GM19372 (cell line): Measurements from ENCODE around the gene RASSF8.

Source experiments
- ATAC-seq: cut with Tn5 transposase; IDR thresholded peaks from one replicate; pipeline ENCODE4 v1.9.1; 2021; ENCODE audit warnings: mild to moderate bottlenecking, low read depth, moderate library complexity; ENCODE audit not compliant: unreplicated experiment

The RASSF8 gene

DNA sequence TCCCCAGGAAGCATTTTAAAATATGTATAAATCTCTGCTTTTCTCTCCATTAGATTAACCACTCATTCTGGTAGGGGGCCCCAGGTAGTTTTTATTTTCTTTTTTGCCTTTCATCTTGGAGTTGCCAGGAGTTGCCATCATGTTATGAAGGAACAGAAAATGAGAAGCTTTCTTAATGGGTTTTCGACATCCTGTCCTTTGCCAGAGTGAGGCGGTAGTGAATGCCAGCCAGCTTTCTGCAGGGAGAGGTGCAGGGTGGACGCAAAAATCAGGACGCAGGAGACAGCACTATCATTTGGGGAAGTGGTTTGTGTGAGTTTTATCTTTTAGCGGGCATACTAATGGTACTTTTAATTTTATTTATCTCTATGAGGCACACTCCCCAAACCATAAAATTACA is 1.7 kb downstream of the RASSF8 start:
- no peak for ATAC-seq

- ATAC-seq, result no peak
Observed at GRCh38 chr12:25960961-25961360, 2.5 kb downstream of the RASSF8 start.

DNA sequence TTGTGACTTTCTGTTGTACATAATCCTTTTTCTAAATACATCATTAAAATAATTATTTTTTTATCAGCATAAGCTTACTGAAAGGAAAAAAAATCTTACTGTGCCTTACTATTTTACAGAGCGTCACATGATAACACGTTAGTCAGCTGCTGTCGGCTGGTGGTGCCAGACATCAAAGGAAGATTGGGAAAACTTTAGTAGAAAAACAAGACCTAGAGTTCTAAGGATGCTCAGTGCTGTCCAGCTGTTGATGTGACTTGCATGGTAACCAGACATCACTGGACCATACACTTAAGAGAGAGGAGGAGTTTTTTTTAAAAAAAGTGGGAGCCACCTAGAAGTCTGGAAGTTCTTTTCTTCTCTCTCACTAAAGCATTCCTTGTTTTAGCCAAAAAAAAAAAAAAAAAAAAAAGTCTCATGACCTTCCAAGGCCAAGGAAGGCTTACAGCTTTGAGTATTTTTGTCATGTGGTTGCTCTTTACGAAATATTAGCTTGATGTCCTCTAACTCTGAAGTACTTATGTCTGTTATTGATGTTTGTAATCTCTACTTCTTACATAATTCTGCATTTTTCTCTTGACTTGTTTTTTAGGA is 4.5 kb downstream of the RASSF8 start:
- no peak for ATAC-seq

- ATAC-seq, result no peak
Observed at GRCh38 chr12:25965682-25966081, 7.2 kb downstream of the RASSF8 start.

DNA sequence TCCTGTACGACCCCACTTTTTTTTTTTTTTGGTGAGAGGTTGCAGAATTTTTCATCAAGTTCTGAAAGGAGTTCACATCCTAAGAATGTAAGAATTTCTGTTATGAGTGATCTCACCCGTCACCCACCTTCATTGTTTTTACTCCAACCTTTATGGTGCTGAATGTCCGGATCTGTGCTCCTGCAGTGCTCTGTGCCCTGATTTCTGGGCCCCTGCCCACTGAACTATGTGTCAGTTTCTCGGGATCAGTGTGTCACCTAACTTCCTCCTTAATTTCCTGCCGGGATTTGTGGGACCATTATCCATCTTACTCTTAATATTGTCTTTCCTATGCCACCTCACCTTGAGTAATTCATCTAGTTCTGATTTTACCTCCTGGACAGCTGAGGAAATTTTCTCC is 11.6 kb downstream of the RASSF8 start:
- no peak for ATAC-seq

DNA sequence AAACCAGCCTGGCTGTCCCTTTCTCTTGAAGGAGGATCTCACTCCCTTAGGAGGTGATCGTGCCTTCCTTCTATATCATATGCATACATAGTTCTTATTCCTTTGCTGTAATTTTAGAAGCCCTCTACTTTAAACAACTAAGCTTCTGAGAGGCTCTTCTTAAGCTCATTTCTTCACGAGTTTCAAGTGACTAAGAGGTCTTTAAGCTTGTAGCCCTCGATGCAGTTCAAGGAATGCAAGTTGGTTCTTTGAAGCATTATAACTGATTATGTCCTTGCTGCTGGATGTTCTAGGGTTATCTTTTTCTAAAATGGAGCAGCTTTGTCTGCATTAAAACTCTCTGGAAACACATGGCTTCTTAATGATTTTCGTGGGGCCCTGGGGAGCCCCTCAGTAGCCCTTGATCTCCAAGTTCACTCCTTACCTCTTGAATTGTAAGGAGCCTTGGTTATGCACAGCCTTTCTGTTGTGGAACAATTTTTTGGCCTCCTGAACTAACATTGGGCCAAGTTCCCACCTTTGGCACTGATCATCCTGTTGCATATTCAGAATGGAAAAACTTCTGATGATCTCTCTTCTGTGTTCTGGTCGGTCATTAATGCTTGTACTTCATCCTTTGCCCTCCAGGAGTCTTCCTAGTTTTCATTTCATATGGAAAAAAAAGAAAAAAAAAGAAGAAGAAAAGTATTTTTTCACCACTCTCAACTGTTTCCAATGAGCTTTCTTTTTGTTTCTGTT is 12.6 kb downstream of the RASSF8 start:
- ATAC-seq, result no peak

DNA sequence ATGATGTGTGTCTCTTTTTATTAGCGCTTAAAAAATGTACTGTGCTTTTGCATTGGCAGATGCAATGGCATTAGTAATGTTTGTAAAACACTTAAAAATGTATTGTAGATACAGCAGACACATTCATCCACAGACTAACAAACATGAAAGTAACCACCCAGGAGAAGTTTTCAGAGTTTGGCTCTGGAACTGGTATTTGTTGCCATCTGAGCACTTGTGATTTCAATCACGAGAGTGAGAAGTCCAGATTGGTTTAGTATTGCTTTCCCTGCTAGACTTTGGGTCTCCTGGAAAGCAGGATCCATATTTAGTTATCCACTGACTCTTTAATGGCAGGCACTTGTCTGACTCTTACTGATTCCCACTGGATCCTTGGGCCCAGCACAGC is 13.2 kb downstream of the RASSF8 start:
- ATAC-seq, result no peak

DNA sequence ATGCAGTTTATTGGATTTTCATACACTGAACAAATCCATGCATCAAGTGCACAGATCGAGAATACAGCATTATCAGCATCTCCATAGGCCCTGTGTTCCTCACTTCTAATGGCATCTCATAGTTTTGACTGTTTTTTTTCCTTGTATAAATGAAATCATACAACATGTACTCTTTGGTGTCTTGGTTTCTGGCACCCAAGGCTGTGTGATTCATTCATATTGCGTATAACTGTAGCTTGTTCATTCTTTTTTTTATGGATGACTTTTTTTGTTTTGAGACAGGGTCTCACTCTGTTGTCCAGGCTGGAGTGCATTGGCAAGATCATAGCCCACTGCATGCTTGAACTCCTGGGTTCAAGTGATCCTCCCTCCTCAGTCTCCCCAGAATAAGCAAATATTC is 14.3 kb downstream of the RASSF8 start:
- no peak for ATAC-seq

- ATAC-seq, result no peak
Observed at GRCh38 chr12:25975179-25975578, 16.7 kb downstream of the RASSF8 start.

DNA sequence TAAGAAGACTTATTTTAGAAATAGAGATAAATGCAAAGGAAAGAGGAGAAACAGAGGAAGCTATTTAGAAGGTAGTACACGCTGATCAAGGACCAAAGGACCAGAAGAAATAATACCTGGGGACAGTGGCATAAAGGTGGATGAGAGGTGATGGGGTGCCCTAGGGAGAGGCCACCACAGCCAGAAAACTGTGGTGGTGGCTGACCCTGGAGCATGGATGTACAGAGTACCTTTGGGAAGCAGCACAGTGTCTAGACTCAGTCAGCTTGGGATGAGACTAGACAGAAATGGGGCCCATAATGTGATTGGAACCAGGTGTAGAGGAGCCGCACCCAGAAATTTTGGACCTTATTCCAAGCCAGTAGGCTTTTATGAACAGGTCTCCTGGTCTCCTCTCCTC is 17.2 kb downstream of the RASSF8 start:
- ATAC-seq, result no peak

DNA sequence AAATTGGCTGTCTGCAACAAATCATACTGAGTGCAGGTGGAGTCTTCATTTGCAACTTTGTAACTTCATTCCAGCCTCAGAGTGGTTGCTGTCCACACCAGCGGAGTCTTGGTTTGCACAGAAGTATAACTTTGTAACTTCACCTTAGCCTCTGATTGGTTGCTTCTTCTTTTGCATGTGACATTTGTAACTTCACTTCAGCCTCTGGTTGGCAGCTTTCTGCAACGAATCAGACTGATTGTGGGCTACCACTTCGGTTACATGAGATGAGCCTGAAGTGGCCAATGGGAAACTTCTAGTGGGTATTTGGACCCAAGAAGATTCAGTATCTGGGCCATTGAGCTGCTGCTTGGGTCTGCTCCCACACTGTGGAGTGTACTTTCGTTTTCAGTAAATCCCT is 17.8 kb downstream of the RASSF8 start:
- no peak for ATAC-seq

GRCh38 chr12:25977047-25977446 is 18.6 kb downstream of the RASSF8 start:
- no peak for ATAC-seq

GRCh38 chr12:25979059-25979458 is 20.6 kb downstream of the RASSF8 start:
- no peak for ATAC-seq

- no peak for ATAC-seq
Observed at GRCh38 chr12:25979563-25979962, 21.1 kb downstream of the RASSF8 start.

DNA sequence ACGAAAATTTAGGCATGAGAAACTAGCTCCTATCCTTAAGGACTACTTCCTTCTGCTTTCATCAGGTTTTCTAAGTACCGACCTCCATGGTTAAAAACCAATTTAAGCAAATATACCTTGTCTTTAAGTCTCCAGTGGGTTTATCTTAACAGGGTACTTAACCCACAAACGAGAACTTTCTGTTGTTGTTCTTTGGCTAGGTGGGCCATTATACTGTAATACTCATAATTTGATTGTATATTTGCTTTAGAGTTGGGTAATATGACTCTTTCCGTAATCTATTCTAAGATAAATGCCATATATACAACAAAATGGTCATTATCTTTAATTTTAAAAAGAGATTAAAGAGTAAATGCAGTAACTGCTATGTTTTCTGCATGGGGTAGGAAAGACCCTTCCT is 21.6 kb downstream of the RASSF8 start:
- no peak for ATAC-seq

GRCh38 chr12:25981597-25981996 is 23.1 kb downstream of the RASSF8 start:
- ATAC-seq, result no peak

GRCh38 chr12:25982416-25982815 is 23.9 kb downstream of the RASSF8 start:
- ATAC-seq, result no peak

GRCh38 chr12:25983625-25984024 is 25.1 kb downstream of the RASSF8 start:
- no peak for ATAC-seq

- ATAC-seq, result no peak
Observed at GRCh38 chr12:25984759-25985158, 26.3 kb downstream of the RASSF8 start.

DNA sequence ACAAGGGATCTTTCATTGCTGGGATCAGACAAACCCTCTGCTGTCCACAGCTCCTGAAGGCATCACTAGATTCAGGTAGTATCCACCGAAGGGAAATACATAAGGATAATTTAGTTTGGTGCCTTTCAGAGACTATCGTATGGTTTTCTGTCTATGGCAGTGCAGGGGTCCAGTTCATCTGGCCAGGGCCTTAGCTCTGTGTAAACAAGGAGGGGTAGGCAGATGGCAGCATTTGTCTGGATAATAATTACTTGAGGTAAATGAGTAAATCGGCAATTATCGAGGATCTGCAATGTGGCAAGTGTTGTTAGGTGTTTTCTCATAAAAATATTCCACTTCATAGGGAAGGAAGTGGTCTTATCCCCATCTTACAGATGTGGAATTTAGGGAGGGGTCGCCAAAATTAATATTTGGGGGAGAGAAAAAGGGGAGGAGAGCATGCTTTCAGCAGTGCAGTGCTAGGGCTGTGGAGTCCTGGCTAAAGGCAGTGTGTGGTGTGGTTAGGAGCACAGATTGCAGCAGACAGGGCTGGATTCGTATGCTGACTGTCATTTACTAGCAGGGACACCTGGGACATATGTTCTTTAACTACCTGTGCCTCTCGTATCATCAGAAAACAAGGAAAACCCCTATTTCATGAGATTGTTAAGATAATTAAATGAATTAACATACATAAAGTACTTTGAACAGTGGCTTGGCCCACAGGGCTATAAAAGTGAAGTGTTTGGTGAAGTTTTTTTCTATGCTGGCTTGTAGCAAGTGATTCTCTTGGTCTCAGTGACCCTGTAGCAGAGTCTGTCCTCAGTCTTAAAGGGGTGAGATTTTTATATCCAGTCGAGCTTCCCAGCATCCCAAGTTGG is 27.1 kb downstream of the RASSF8 start:
- ATAC-seq, result no peak

- no peak for ATAC-seq
Observed at GRCh38 chr12:25986180-25986579, 27.7 kb downstream of the RASSF8 start.

- no peak for ATAC-seq
Observed at GRCh38 chr12:25988505-25988904, 30.0 kb downstream of the RASSF8 start.
